Fibroblast of the aortic adventitia (primary cell): ENCODE results near the gene GSTP1. TPM values are rescaled to one million over a fixed set of nuclear protein-coding genes. Genes with fewer than 3 reads are reported as not detected.
"Not testable (repeated sequence)": the region's sequence is repeated elsewhere in the genome, so short reads cannot be mapped to it uniquely, and the experiment has no call there.

Experiments used
- DNase-seq: peaks from one replicate; pipeline ENCODE4 v3.0.0-alpha.2; 2010; ENCODE audit warnings: low read depth
- H3K4me3 ChIP-seq: 2 replicates; pipeline ENCODE4 v1.5.1; 2011; ENCODE audit warnings: low read depth, mild to moderate bottlenecking, control low read depth, low read length, moderate library complexity
- total RNA-seq: library from RNA; depleted of rRNA; stranded (reverse); fragments of >200 nt; gene quantifications from 2 replicates; pipeline ENCODE4 v1.2.3, GENCODE V29; 2012; ENCODE audit warnings: low replicate concordance
- TF ChIP-seq, protein P1 (sequence below): IDR thresholded peaks from 2 replicates; pipeline ENCODE4 v1.5.1; 2011; ENCODE audit warnings: mild to moderate bottlenecking, low read length, control low read depth, inconsistent platforms; ENCODE audit not compliant: insufficient read depth

Gene GSTP1
- total RNA-seq, 1 donor, result 538 TPM

DNA sequence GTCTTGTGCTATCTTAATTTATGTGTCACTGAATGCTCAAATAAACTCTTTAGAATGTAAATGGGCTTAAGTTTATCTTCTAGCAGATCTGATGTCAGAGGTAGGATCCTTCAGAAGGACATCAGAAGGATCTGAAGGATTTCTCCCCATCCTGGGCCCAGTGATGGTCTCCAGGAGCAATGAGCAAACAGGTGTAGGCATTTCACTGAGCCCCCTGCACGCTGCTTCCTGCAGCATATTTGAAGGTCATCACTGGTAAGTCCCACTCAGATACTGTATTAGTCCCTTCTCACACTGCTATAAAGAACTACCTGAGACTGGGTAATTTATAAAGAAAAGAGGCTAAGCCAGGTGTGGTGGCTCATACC is 4.5 kb downstream of the GSTP1 start:
- H3K4me3 ChIP-seq, result no peak overlapping the region
- TF ChIP-seq, protein P1, sequence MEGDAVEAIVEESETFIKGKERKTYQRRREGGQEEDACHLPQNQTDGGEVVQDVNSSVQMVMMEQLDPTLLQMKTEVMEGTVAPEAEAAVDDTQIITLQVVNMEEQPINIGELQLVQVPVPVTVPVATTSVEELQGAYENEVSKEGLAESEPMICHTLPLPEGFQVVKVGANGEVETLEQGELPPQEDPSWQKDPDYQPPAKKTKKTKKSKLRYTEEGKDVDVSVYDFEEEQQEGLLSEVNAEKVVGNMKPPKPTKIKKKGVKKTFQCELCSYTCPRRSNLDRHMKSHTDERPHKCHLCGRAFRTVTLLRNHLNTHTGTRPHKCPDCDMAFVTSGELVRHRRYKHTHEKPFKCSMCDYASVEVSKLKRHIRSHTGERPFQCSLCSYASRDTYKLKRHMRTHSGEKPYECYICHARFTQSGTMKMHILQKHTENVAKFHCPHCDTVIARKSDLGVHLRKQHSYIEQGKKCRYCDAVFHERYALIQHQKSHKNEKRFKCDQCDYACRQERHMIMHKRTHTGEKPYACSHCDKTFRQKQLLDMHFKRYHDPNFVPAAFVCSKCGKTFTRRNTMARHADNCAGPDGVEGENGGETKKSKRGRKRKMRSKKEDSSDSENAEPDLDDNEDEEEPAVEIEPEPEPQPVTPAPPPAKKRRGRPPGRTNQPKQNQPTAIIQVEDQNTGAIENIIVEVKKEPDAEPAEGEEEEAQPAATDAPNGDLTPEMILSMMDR, result no peak

GRCh38 chr11:67588899-67589415 is 5.3 kb downstream of the GSTP1 start:
- H3K4me3 ChIP-seq, DNase-seq: not testable (repeated sequence)

More for the DNA sequence above, 4.5 kb downstream of the GSTP1 start:
- DNase-seq, result no peak

DNA sequence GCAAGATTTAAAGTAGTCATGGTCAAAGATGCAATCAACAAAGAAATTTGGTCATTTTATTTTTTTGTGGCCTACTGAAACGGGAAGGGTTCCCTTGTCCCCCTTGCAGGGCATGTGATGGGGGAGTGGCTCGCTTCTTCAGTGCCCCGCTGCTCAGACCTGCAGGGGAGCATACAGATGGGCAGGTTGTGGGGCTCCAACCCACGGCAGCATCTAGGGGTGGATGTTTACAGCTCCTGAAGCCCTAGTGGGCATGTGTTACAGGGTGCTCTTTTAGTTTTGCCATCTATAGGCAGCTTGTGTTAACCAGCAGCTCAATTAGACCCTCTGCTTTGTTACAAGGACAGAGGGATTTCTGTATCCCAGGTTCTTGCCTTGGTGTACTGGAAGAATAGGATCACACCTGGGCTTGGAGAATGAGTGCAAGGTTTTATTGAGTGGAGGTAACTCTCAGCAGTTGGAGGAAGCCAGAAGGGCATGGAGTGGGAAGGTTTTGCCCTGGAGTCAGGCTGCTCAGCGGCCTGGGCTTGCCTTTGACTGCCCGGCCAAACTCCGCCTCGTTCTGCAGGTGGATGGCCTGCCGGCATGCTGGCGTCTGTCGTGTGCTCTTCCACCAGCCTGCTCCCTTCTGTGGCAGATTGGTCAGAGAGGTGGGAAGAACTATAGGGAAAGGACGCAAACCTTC is 9.4 kb downstream of the GSTP1 start:
- no peak overlapping the region for H3K4me3 ChIP-seq
- TF ChIP-seq, protein P1, result no peak
- DNase-seq, result no peak

- DNase-seq, result no peak
- no peak overlapping the region for H3K4me3 ChIP-seq
- TF ChIP-seq, protein P1, result no peak
Measured at GRCh38 chr11:67593565-67593905, 9.9 kb downstream of the GSTP1 start.

- H3K4me3 ChIP-seq, result no peak overlapping the region
- TF ChIP-seq, protein P1, result no peak
- DNase-seq, result no peak
Measured at GRCh38 chr11:67594480-67594879, 10.9 kb downstream of the GSTP1 start.

- no peak for DNase-seq
- H3K4me3 ChIP-seq, result no peak overlapping the region
- TF ChIP-seq, protein P1, result no peak
Measured at GRCh38 chr11:67596753-67597300, 13.2 kb downstream of the GSTP1 start.

GRCh38 chr11:67597458-67597857 is 13.8 kb downstream of the GSTP1 start:
- H3K4me3 ChIP-seq, DNase-seq: not testable (repeated sequence)

DNA sequence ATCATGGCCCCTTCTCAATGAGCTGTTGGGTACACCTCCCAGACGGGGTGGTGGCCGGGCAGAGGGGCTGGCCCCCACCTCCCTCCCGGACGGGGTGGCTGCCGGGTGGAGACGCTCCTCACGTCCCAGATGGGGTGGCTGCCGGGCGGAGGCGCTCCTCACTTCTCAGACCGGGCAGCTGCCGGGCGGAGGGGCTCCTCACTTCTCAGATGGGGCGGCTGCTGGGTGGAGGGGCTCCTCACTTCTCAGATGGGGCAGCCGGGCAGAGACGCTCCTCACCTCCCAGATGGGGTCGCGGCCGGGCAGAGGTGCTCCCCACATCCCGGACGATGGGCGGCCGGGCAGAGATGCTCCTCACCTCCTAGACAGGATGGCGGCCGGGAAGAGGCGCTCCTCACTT is 14.4 kb downstream of the GSTP1 start:
- not testable (repeated sequence) for H3K4me3 ChIP-seq, DNase-seq
